GM10248 (cell line): ENCODE data around the gene STKLD1.

Experiments used
- CTCF ChIA-PET: fragments of 300-600 bp; sonication (Branson Sonifier 250); formaldehyde crosslinking; extraction: SDS; loops from one replicate; lab custom pipeline; 2021; ENCODE audit warnings: antibody characterized with exemption; lab: Yijun Ruan, JAX
- POLR2A ChIA-PET: fragments of 350-650 bp; sonication (Branson Sonifier 250); formaldehyde crosslinking; extraction: SDS; loops from one replicate; lab custom pipeline; 2020; ENCODE audit warnings: antibody characterized with exemption; lab: Yijun Ruan, JAX
- DNase-seq: peaks from one replicate; pipeline ENCODE4 v3.0.0; 2012; ENCODE audit errors: extremely low spot score
- TF ChIP-seq, protein P1 (sequence below): IDR thresholded peaks from 2 replicates; pipeline ENCODE4 v1.5.1; 2012; ENCODE audit warnings: mild to moderate bottlenecking, low read depth; ENCODE audit errors: extremely low read depth, missing control alignments, control extremely low read depth

The STKLD1 gene

GRCh38 chr9:133335924-133336811 lies 40.0 kb upstream of the STKLD1 start, which contains the start of gene SURF6:
TSS of gene SURF6 (minus strand) at chr9:133336188. CDS start at chr9:133336132, 56 bp downstream.
- TF ChIP-seq, protein P1, sequence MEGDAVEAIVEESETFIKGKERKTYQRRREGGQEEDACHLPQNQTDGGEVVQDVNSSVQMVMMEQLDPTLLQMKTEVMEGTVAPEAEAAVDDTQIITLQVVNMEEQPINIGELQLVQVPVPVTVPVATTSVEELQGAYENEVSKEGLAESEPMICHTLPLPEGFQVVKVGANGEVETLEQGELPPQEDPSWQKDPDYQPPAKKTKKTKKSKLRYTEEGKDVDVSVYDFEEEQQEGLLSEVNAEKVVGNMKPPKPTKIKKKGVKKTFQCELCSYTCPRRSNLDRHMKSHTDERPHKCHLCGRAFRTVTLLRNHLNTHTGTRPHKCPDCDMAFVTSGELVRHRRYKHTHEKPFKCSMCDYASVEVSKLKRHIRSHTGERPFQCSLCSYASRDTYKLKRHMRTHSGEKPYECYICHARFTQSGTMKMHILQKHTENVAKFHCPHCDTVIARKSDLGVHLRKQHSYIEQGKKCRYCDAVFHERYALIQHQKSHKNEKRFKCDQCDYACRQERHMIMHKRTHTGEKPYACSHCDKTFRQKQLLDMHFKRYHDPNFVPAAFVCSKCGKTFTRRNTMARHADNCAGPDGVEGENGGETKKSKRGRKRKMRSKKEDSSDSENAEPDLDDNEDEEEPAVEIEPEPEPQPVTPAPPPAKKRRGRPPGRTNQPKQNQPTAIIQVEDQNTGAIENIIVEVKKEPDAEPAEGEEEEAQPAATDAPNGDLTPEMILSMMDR = no peak
- CTCF ChIA-PET = no interaction called here
- POLR2A ChIA-PET = interaction anchor here (0.6 kb wide), 1 partner anchor 36 kb away, joined by 4 read pairs; no protein-coding TSS in a partner anchor
- DNase-seq = peak; percentile 93

DNA sequence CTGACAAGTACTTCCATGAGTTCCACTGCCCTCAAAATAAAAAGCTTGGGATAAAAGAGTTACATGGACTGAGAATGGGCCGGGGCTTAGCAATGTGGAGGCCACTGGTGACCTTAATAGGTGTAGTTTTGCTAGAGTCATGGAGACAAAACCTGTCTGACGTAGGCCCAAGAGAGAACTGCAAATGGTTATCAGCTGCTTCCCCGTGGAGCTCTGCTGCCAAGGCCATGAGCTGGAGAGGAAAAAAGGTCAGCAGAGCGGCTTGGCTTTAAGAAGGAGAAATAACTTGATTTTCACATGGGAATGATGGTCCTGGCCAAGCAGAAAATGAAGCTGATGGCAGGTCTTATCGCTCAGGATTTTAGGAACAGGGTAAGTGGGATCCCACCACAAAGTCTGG lies 36.5 kb upstream of the STKLD1 start:
- CTCF ChIA-PET = interaction anchor here (1.1 to 1.6 kb wide), 2 partner anchors 10 to 31 kb away, joined by 4 to 6 read pairs; no protein-coding TSS in a partner anchor
- no peak for DNase-seq
- TF ChIP-seq, protein P1 = no peak
- POLR2A ChIA-PET = interaction anchor here (1.1 to 1.2 kb wide), 2 partner anchors 8 to 33 kb away, joined by 3 read pairs; partner anchors contain the start of genes MED22 and RPL7A

DNA sequence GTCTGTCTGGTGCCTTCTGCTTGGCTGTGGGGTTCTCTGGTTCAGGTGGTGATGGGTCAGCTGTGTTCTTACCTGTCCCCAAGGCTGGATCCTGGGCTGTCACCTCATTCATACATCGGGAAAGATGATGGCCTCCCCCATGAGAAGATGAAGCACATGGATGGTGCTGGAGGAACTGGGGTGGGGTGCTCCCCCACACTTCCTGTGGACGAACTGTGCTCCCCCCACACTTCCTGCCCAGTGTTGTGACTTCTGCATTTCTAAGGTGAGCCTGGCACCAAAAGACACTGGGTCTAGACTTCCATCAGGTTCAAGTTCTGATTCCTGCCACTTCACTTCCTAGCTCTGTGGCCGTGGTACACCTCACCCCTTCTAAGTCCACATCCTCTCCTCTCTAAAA lies 35.9 kb upstream of the STKLD1 start:
- TF ChIP-seq, protein P1 = no peak
- CTCF ChIA-PET = interaction anchor here (1.1 to 1.6 kb wide), 2 partner anchors 10 to 30 kb away, joined by 4 to 6 read pairs; no protein-coding TSS in a partner anchor
- POLR2A ChIA-PET = interaction anchor here (1.1 to 1.2 kb wide), 2 partner anchors 8 to 32 kb away, joined by 3 read pairs; partner anchors contain the start of genes MED22 and RPL7A
- DNase-seq = no peak

- ChIA-PET POLR2A (interaction anchor here (0.5 to 1.2 kb wide), 2 partner anchors 24 to 31 kb away, joined by 3 to 7 read pairs; no protein-coding TSS in a partner anchor), CTCF (no interaction called here)
- DNase-seq = no peak
- TF ChIP-seq, protein P1 = no peak
These were observed 35.2 kb upstream of the STKLD1 start for GRCh38 chr9:133340916-133341315.

GRCh38 chr9:133341369-133342068 lies 34.6 kb upstream of the STKLD1 start:
- no peak for DNase-seq
- POLR2A ChIA-PET = interaction anchor here (0.5 kb wide), 1 partner anchor 23 kb away, joined by 7 read pairs; no protein-coding TSS in a partner anchor
- CTCF ChIA-PET = interaction anchor here (0.9 to 2.5 kb wide), 6 partner anchors 9 to 156 kb away, joined by 3 to 13 read pairs (median 3); no protein-coding TSS in a partner anchor
- TF ChIP-seq, protein P1 = no peak

DNA sequence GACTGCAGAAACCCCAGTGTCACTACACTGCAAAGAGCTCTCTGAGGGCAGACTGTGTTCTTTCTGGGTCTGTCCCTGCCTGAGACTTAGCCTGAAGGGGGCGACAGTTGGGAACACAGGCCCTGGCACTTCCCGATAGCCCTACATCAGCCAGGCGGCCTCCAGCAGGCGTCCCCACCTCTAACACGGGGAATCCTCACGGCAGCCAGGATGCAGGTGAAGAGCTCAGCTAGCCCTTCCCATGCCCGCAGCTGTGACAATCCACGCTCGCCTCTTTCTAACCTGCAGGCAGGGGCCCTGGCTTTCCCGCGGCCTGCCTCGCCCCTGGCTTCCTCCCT lies 34.1 kb upstream of the STKLD1 start:
- TF ChIP-seq, protein P1 = no peak
- DNase-seq = no peak
- POLR2A ChIA-PET = no interaction called here
- CTCF ChIA-PET = interaction anchor here (0.9 to 2.5 kb wide), 6 partner anchors 9 to 156 kb away, joined by 3 to 13 read pairs (median 3); no protein-coding TSS in a partner anchor
